HPDE6-E6E7 (cell line): ENCODE data around the gene TMEM141.
A peak's percentile ranks its signal among the peaks of the same experiment; 100 is the strongest.
"Not testable (repeated sequence)": the region's sequence is repeated elsewhere in the genome, so short reads cannot be mapped to it uniquely, and the experiment has no call there.

Experiments used
- DNase-seq: peaks from one replicate; pipeline ENCODE4 v3.0.0; 2011; ENCODE audit warnings: missing footprints; ENCODE audit errors: extremely low spot score

Gene TMEM141

DNA sequence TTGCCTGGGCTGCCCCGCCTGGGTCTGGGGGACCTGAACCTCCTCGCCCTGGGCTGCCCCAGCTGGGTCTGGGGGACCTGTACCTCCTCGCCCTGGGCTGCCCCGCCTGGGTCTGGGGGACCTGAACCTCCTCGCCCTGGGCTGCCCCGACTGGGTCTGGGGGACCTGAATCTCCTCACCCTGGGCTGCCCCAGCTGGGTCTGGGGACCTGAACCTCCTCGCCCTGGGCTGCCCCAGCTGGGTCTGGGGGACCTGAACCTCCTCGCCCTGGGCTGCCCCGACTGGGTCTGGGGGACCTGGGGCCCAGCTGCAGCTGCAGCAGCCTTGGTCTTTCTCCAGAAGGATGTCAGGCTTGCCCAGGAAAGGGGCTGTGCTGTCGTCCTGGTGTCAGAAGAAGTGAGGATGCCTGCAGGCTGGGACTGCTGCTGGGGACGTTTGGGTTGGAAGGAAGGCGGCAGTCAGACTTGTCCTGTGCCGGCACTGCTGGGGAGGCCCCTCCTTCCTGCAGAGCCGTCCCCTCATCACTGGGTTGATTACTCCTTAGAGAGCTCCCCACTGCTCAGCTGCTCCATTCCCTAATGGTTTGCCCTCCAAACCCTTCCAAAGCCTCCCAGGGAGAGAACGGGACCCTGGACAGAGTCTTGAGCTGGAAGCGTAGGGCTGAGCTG is 42.4 kb downstream of the TMEM141 start:
- DNase-seq: not testable (repeated sequence)

DNA sequence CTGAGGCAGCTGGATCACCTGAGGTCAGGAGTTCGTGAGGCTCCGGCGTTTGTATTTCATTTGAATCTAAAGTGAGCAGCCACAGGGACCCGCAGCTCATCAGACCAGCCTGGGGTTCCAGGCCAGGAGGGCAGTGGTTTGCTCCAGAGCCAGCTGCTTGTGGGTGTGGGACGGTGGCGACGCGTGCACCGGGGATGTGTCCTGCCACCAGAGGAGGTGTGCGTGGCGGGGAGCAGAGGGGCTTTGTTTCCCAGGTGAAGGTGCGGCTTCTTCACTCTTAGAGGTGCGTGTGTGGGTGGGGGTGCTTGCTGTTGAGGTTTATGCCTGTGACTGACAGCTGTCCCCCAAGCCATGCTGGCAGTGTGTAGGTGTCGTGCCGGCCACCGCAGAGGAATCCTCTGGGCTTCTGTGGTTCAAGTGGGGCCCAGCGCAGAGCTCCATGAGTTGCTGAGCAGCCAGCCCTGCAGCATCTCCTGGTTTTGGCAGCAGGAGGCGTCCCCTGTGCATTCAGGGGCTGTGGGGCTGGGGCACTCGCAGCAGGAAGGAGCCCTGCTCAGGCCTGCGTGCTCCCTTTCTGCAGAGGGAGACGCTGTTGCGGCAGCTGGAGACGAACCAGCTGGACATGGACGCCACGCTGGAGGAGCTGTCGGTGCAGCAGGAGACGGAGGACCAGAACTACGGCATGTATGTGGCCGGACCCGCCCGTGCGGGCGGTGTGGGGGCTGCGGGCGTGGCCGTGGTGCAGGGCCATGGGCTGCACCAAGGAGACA is 44.2 kb downstream of the TMEM141 start:
- DNase-seq: no peak

DNA sequence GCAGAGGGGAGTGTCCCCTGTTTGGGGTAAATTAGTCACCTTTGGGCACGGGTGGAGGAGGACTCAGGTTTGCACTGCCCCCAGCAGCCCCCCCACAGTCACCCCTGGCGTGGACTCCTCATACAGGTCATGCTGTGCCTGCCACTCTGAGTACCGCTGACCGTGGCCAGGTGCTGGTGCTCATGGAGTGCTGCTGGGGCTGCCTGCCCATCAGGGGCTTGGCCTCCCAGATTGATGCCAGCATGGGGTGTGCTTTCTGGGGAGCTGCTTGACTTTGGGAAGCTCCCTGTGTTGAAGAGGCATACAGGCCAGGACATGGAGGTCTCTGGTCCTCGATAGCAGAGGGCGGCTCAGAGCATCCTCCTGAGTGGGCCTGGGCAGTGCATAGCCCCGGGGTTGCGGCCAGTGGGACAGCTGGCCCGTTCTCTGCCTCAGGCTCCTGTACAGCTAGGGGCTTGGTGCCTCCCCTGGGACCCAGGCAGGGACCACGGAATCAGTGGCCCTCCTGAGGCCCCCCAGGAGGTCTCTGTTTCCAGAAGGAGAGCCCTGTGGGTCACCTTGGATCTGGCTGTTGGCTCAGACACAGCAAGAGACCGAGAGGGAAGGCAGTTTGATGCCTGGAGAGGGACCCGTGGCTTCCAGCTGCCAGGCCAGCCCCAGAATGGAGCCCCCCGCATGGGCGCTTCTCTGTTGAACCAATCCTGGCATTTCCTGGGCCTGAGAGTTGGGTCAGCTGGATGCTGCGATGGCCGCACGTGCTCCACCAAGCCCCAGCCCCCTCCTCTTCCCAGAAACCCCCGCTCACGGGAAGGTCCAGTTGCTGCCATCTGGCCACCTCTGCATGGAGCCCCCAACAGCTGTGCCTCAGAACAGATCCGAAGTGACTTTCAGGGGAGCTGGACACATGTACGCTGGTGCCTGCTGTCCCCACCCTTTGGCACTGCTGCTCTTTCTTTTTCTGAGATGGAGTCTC is 45.1 kb downstream of the TMEM141 start:
- DNase-seq: no peak

- no peak for DNase-seq
Observed at GRCh38 chr9:136837146-136837855, 46.2 kb downstream of the TMEM141 start.

DNA sequence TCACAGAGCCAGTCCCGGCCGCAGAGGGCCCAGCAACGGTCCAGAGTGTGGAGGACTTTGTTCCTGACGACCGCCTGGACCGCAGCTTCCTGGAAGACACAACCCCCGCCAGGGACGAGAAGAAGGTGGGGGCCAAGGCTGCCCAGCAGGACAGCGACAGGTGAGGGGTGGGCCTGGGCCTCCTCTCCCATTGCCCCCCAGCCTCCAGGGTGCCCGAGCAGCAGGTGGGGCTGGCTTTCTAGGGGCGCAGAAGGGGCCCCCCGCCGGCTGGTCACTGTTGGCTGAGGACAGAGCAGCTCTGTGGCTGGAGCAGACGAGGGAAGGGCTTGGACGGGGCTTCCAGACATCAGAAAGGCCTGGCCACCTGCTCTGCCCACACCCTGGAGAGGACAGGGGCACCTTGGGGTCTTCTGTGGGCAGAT is 46.7 kb downstream of the TMEM141 start:
- not testable (repeated sequence) for DNase-seq

DNA sequence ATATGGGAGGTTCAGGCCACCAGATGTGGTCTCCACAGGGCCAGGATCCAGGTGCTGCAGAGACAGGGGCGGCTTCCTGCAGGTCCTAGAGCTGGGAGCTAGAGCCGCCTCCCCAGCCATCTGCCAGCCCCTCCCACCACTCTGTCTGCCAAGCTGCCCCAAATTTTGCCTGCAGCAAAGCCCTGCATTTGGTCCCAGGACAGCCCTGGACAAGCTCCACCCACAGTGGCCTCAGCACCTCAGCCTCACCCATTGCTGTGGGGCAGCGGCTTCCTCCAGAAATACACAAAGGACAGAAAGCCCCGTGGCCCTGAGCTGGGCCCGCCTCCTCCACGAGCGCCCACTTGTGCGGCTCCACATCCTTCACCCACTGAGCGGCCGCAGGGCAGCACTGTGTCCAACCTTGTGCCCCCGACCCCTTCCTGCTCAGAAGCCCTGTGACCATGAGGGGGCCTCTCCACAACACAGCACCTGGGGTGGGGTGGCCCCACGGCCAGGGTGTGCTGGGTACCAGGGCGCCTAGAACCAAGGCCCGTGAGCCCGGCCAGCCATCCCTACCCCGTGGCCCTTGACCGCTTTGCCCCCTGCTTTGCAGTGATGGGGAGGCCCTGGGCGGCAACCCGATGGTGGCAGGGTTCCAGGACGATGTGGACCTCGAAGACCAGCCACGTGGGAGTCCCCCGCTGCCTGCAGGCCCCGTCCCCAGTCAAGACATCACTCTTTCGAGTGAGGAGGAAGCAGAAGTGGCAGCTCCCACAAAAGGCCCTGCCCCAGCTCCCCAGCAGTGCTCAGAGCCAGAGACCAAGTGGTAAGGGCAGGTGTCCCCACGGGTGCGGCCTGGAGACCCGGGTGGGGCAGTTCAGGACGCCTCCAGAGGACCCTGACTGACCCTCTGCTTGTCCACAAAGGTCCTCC is 47.4 kb downstream of the TMEM141 start:
- no peak for DNase-seq

DNA sequence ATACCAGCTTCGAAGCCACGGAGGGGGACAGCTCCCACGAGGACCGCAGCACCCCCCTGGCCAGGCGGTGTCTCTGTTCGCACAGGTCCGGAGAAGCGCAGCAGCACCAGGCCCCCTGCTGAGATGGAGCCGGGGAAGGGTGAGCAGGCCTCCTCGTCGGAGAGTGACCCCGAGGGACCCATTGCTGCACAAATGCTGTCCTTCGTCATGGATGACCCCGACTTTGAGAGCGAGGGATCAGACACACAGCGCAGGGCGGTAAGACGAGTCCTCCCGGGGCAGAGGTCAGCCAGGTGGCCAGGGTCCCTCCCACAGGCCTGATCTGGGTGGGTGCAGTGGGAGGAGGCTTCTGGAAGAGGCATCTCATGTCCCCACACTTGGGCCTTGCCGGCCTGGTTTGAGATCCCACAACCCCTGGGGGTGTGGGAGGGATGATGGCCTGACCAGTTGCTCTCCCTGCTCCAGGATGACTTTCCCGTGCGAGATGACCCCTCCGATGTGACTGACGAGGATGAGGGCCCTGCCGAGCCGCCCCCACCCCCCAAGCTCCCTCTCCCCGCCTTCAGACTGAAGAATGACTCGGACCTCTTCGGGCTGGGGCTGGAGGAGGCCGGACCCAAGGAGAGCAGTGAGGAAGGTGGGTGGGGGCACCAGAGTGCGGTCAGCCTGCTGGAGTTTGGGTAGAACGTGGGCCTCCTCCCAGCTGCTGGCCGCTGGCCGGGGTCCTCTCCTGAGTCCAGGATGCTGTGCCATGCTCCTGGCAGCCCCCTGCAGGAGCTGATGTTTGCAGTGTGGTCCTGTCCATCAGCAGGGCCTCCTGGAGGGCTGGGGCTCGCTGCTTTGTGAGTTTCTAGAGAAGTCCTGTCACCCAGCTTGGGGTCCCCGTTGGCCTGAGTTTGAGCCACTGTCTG is 48.3 kb downstream of the TMEM141 start:
- no peak for DNase-seq

DNA sequence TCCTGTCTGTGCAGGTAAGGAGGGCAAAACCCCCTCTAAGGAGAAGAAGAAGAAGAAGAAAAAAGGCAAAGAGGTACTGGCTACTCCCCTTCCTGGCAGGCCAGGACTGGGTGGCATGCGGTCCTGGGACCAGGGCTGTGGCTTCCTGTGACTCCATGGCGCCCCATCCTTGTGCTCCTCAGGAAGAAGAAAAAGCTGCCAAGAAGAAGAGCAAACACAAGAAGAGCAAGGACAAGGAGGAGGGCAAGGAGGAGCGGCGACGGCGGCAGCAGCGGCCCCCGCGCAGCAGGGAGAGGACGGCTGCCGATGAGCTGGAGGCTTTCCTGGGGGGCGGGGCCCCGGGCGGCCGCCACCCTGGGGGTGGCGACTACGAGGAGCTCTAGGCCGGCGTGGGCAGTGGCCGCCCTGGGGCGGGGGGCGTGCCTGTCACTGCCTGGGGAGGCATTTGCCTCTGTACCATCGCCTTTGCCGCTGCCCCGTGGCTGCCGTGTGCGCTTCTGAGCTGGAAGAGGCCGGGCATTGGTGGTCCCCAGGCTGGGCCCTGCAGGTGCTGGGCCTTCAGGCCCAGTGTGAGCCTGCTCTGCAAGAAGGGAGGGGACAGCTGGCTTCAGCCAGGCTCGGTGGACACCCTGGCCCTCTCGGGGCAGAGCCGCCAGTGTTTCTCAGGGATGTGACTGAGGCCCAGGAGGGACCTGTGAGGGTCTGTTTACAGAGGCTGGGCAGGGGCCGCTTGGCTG is 49.2 kb downstream of the TMEM141 start:
- no peak for DNase-seq

- DNase-seq: no peak
Observed at GRCh38 chr9:136840877-136841645, 49.9 kb downstream of the TMEM141 start.

DNA sequence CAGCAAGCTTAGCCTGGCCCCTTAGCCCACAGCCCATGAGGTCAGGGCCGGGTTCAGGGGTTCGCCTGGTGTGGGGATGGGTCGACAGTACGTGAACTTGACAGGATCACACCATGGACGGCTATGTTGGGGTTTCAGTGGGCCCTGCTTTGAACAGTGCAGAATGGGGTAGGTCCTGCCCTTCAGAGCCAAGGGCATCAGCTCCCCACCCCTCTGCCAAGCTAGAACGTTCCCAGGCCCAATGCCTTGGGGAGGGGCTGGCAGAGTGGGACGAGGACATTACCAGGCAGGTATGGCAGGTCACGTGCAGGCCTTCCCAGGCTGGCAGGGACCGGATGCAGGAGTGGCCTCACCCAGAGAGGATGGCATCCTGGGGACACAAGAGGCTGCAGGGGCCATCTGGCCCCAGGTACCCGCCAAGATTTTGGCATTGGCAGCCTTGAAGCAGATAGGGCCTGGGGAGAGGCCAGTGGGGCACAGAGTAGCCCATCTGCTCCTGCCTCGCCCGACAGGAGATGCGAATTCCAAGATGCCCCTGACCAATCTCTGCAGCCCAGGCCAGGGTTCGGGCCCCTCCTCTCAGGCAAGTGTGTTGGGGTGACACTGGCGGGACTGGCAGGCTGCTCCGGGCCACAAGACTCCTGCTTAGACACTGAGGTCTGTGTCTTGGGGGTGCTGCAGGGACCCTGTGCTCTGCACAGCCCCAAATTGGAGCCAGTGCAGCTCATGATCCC is 50.7 kb downstream of the TMEM141 start:
- DNase-seq: not testable (repeated sequence)

DNA sequence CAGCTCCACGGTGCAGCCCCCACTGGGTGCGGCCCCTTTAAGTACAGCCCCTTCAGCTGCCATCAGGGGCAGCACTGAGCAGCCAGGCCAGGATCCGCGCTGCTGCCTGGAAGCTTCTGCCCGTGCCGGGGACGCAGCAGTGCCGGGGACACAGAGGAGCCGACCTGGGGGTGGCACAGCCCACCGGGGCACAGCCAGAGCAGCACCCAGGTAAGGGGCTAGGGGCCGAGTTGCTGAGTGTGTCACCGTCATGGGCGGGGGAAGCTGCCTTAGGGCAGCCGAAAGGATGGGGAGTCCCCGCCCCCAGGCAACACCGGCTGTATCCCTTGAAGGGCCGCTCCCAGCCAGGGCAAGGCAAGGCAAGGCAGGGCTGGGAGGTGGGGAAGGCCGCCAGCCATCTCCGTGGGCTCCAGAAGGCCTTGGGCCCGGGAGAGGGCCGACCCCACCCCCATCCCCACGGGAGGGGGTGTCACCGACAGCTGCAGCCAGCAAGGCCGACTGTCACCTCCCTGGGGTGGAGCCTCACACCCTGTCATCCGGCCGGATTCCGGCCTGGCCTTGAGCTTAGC is 51.3 kb downstream of the TMEM141 start, which contains the start of gene AJM1:
AJM1 (plus strand) TSS at position 99 of the 569 bp plus-strand sequence. CDS start 1,937 bp downstream, outside the sequence.
- peak; percentile 61 for DNase-seq
